A204.1 (cell line): Measurements from ENCODE around the gene MED7.
"Not testable (repeated sequence)": the region's sequence is repeated elsewhere in the genome, so short reads cannot be mapped to it uniquely, and the experiment has no call there.

Source experiments
- FAIRE-seq: peaks from 2 replicates; lab custom pipeline; 2012; peaks lifted over from hg19 to GRCh38; lab: Jason Lieb, UNC

MED7 gene, protein sequence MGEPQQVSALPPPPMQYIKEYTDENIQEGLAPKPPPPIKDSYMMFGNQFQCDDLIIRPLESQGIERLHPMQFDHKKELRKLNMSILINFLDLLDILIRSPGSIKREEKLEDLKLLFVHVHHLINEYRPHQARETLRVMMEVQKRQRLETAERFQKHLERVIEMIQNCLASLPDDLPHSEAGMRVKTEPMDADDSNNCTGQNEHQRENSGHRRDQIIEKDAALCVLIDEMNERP

DNA sequence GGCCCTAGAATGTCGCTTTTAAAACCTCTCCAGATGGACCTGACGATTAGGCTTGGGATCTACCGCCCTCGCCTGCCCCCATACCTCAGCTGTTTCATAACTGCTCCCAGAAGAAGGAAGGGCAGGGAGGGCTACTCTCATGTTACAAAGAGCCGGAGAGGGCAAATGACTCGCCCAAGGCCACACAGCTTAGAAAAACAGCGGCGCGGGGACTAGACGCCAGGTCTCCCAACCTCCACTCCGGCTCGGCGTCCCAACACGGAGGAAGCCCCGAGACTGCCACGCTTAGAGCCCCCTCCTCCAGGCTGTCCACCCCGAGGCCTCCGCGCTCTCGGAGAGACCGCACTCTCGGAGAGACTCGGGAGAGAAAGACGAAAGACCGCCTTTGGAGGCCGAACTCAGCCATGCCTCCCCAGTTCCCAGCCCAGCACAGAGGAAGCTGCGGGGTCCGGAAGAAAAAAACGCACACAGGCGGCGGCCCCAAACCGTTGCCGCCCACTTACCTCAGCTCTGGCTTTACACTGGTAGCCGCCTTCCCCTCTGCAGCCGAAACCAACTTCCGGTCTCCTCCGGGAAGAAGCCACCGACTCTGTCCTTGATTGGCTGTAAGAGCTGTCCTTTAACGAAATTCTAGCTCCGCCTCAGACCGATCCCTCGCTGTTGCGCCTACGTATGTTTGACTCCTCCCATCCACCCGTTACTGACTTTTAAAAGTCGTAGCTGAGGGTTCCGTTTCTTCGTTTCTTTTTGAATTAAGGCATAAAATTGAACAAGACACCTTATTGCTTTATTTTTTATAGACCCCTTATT is at the start of gene MED7:
Gene MED7 (minus strand): TSS at position 549 of the 810 bp plus-strand sequence. CDS start 3,434 bp downstream, outside the sequence.
- peak; percentile 99 for FAIRE-seq

DNA sequence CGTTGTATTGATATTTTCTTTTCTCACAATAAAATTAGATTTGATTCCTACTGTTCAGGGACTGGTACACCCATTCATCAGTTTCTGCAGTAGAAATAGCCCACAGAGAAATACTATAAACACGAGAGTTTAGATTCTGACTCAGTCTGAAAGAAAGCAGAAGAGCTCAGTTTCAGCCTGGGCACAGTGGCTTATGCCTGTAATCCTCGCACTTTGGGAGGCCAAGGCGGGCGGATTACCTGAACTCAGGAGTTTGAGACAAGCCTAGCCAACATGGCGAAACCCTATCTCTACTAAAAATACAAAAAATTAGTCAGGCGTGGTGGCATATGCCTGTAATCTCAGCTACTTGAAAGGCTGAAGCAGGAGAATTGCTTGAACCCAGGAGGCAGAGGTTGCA is 46.6 kb upstream of the MED7 start:
- no peak for FAIRE-seq

DNA sequence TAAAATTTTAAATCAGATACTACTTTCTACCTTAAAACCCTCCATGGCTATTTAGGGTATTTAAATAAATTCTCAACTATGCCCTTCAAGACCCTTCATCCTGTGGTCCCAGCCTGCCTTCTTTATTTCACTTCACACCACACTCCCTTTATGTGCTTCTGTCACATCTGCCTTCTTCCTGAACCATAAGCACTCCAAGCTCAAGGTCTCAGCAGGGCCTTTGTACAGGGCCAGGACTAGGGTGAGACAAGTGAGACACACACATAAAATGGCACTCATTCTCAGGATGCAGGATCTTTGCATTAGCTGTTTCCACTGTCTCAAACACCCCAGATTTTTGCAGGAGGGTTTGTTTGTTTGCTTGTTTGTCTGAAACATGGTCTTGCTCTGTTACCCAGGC is 45.6 kb upstream of the MED7 start:
- FAIRE-seq: no peak

DNA sequence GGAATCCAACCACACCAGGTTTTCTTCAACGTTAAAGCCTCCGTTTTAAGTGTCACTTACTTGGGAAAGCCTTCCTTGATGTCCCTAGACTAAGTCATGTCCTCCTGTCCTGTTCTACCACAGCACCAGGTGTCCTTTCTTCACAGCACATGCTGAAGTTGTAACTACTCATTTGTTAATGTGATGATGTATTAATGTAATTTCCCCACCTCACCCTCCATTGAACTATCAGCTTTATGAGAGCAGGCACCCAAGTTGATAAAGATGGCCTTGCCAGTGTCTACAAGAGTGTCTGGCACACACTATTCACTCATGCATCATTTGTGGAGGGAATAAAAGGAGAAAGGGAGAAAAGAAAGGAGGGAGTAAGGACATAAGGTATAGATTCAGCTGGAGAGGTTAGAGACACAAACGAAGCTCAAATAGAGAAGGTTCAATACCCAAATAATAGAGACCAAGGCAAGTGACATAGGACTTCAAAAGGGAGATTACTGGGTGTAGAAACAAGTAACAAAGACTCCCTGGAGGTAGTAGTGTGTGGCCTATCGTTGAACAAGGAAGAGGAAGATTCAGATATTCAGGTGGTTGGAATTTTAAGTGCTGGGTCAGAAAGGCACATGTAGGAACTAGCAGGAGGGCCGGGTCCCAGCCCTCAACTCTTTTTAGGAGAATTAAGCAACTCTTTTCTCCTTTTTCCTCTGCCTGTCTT is 44.5 kb upstream of the MED7 start:
- no peak for FAIRE-seq

DNA sequence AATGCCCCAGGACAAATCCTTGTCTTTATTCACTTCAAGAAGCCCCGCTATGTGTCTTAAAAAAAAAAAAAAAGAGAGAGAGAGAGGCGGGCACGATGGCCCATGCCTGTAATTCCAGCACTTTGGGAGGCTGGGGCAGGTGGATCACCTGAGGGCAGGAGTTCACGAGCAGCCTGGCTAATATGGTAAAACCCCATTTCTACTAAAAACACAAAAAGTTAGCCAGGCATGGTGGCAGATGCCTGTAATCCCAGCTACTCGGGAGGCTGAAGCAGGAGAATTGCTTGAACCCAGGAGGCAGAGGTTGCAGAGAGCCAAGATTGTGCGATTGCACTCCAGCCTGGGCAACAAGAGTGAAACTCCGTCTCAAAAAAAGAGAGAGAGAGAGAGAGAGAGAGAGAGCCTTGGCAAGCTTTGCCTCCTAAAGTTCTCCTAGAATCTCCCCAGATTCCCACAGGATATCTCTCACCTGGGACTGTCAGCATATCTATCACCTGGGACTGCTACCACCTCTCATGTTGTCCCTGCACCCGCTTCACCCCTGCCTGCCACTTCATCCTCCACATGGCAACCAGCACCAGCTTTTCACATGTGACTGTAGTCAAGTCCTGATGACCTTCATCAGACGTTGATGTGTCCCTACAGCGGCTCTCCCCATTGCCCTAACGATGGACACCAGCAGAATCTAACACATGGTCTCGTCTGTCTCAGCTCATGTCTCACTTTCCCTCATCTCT is 43.8 kb upstream of the MED7 start:
- FAIRE-seq: no peak

DNA sequence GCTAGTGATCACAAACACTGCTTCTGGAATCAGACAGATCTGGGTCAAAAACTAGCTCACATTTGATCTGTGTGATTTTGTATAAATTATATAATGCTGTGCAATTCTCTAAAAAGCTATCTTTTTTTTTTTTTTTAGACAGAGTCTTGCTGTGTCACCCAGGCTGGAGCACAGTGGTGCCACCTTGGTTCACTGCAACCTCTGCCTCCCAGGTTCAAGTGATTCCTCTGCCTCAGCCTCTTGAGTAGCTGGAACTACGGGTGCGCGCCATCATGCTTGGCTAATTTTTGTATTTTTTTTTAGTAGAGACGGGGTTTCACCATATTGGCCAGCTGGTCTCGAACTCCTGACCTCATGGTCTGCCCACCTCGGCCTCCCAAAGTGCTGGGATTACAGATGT is 42.5 kb upstream of the MED7 start:
- not testable (repeated sequence) for FAIRE-seq

DNA sequence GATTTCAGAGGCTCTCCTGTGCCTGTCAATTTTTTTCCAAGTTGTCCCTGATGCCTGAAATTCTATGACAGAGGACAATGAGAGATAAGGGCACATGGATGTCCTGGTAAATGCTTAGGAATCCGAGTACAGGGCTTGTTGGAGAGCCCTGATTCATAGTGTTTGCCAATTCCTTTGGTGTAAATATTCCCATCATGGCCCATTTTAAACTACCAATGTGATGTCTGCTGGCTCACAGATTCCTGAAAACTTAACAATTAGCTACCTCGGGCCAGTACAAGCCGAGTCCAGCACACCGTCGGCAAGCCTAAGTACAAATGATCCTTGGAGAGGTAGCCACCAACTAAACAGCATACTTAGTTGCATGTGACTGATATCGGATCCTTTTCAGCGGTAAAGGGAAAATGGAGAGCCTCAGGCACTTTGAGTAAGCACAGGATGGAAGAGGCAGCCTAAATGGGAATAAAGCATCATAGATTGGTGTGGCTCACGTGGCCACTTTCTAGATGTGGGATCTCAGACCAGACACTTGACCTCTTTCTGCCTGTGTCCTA is 41.5 kb upstream of the MED7 start:
- FAIRE-seq: no peak

DNA sequence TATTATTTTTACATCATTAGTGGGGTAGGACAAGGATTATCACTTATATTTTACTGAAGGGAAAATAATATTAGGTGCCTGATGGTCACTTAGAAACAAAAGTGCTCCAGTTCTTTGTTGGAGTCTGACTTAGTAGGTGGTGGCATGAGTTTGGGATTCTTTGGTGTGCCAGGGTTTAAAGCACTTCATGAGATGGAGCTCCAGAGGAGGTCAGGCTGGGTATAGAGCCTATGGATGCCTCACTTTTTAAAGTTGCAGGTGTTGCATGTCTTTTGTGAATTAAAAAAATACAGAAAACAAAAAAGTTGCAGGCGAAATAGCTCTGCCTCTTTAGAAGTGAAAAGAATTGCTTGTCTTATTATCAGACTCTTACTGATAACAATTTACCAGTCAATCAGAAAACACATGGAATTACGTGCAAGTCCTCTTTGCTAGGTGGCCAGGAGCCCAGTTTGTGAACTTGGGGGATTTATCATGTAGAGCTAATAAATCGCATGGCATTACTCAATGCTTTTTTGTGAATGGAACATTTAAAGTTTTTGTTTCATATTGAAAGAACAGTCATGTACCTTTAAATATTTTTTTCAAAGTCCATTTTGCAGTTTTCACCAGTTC is 39.6 kb upstream of the MED7 start:
- no peak for FAIRE-seq

DNA sequence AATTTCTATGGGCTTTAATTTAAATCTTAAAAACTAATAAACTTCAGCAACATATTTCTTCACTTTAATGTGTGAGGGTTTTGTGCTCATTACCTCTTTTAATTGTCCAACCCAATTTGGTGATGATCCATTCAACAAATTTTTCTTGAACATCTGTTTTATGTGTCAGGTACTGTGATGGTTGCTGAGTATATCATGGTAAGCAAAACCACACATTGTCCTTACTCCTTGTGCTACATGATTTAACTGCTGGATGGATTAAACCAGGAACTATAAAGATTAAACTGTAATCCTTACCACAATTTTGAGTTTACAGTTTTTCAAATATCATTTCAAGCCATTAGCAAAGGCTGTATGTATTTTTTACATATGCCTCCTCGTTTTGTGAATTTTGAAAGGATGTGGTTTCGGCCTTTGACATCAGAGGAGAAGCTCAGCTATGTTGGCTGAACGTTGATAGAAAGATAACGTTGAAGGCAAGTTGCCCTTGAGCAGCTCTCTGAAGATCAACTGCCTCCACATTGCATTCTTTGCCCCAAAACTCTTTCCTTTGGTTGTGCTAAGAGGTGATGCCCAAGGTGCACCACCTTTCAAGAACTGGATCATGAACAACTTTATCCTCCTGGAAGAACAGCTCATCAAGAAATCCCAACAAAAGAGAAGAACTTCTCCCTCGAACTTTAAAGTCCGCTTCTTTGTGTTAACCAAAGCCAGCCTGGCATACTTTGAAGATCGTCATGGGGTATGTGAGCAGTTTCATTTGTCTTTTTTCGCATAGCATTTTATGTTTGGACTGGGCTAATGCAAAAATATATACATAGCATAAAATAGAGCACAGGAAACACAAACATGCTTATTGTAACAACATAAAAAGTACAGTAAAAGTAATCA is 38.0 kb upstream of the MED7 start, which contains the start of gene ITK:
Gene ITK (plus strand): TSS at position 467 of the 891 bp plus-strand sequence. CDS start 138 bp downstream, at position 605.
- no peak for FAIRE-seq

DNA sequence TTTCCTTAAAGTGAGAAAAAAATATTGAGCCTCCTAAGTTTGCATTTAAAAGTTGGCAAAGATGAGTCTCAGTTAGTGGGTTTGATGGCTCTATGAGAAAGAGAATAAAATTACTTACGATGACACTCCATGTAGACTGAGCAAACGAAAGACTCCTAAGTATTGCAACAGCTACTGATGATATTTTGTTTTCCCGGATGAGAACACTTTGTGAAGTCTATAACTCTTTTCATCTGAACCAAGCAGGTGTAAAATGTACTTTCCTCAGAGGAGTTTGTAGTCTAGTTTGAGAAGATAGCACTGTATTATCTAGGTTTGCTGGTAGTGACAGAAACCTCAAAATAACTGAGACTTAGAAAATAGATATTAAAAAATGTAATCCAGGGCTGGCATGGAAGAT is 36.3 kb upstream of the MED7 start:
- no peak for FAIRE-seq

DNA sequence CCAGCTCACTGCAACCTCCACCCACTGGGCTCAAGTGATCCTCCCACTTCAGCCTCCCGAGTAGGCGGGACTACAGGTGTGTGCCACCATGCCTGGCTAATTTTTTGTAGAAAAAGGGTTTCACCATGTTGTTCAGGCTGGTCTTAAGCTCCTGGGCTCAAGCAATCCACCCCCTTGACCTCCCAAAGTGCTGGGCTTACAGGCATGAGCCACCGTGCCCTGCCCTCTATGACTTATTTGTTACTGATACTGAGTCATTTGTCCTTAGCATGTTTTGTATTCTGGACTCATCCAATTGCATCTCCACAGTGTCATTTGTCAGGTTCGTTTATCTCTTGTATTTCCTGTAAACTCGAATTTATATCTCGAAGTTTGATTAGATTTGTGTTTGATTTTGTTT is 35.3 kb upstream of the MED7 start:
- FAIRE-seq: no peak

DNA sequence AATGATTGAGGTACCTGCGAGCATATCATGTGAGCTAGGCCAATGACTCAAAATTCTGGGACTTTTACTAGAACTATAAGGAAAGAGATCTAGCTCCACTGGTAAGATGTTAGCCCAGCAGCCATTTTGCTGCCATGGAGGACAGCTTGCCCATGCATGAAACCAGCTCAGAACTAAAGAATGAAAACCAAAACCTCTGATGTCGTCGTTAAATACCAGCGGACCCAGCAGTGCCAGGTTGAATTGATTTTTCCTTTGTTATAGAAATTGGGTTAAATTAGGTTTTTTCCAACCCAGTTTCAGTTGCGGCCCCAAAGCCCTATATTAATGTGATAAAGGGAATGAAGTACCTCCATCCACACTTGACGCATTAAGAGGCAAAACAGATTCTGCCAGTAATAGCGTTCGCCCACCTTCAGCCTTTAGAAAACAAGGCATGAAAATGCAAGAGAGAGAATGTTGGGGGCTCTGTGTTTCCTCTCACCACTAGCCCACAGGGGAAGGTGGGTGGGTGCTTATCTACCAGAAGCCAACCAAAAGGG is 32.5 kb upstream of the MED7 start:
- FAIRE-seq: no peak

DNA sequence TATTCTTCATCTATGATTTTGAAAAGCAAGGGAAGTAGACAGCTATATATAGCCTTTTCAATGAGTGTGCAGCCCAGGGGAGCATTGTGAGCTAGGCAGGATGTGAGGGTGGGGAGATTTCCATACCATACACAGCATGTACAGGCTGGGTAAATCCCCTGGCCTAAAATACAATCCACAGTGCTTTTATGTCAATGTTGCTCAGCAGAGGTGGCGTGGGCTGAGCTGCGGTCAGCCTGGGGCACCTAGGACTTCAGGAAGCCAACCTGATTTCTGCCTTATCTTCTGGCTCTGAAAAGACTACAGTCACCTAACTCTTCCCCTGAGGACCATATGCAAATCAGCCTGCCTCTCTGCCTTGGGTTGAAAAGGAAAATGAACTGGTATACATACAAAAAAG is 29.7 kb upstream of the MED7 start:
- no peak for FAIRE-seq

DNA sequence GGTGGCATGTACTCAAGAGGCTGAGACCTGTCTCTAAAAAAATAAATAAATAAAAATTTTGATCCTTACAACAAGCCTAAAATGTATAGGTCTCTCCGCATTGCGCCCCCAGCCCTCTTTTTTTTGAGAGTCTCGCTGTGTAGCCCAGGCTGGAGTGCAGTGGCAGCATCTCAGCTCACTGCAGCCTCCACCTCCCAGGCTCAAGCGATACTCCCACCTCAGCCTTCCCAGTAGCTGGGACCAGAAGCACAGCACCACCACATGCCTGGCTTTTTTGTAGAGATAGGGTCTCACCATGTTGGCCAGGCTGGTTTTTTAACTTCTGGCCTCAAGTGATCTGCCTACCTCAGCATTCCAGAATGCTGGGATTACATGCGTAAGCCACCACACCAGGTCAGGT is 25.6 kb upstream of the MED7 start:
- FAIRE-seq: no peak

DNA sequence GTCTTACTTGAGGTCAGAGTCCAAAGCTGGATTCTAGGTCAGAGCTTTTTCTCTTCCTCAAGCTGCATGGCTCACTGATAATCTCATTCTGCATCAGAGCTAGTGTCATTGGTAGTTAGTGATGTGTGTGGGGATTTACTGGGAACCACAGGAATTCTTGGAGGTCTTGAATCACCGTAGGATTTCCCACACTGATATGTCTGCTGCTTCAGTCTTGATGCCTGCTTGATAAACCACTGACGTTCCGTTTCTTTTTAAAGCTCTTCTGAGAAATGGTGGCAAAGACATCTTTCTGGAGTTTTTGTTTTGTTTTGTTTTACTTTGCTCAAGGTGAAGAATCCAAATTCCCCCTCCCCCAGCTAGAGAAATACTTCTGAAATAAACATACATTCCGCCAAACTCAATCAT is 24.6 kb upstream of the MED7 start:
- no peak for FAIRE-seq

DNA sequence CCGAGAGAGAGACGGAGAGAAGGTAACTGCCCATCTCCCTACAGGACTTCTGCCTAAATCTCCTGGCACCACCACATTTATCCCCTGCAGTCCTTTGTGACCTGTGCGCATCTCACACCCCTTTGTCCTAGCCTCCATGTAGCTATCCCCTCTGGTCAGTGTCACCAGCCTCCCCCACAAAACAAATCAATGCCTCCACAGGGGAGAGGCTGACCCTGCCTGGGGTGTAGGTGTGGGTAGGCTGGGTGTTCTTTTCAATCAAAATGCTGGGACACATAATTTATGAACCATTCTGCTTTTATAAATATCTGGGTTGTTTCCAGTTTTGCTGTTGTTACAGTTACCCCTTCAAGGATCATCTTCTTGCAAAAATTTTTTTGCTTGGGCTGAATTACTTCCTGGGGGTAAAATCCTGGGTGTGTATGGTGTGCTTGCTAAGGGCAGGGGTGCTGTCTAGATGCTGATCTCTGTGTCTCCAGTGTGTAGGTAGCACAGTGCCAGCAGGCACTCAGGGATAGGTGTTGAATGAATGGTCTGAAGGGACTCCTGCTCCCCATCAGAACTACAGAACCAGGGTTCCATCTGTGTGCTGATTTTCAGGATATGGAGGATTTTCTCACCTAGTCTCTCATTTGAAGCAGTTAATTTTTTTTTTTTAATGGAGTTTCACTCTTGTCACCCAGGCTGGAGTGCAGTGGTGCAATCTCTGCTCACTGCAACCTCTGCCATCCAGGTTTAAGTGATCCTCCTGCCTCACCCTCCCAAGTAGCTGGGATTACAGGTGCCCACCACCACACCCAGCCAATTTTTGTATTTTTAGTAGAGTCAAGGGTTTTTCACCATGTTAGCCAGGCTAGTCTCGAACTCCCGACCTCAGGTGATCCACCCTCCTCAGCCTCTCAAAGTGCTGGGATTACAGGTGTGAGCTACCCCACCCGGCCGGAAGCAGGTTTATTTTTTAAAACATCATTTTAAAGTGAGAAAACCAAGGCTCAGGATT is 23.8 kb upstream of the MED7 start, which contains the start of gene GARIN3:
Gene GARIN3 (minus strand): TSS at position 51 of the 1,000 bp plus-strand sequence. CDS start 96 bp downstream, outside the sequence.
- FAIRE-seq: no peak

DNA sequence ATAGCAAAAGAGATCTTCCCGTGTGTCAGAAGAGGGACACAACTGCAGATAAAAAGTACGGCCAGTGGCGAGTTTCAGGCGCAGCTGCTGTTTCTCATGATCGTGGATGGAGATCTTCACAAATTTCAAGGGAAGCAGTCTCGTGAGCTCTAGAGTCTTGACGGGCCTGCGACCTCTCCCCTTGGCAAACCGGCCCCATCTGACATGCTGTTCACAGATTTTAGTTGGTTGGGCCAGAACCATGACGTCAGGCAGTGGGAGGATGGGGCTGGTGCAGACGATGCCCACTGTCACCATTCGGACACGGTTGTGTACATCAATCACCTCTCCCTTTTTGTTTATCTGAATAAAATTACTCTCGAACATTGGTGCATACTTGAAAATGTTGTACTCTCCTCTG is 23.0 kb upstream of the MED7 start:
- no peak for FAIRE-seq

DNA sequence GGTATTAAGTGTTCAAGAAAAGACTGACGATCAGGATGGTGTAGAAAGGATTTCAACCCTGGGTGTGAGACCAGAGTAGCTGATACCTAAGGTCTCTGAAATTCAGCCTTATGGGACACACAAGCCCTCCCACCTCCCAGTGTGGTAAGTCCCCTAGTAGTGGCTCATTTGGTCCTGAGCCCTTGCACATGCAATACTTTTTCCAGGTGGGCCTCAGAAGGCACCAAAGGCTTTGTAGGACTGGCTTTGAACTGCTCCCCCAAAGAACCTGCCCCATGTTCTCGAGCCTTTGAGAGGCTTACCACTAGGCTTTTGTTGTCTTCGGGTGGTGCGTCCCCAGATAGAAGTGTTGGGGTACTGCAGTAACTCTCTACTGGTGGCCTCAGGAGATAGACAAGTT is 22.6 kb upstream of the MED7 start:
- FAIRE-seq: no peak

DNA sequence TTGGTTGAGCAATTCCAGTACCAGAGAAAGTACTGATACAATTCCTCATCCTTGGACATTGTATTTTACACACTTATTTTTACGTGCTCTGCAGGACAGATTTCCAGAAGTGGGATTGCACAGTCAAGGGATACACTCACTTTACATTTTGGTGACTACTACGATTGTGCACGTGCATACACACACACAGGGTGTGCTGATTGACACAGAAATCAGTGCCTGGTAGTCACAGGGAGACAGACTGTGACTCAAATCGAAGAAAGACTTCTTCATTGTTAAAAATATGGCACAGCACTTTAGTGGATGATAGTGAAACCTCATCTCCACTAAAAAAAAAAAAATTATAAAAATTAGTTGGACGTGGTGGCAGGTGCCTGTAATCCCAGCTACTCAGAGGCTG is 21.9 kb upstream of the MED7 start:
- FAIRE-seq: no peak
